Measurements from ENCODE around the gene SCAF1. TPM values are rescaled to one million over a fixed set of nuclear protein-coding genes. Genes with fewer than 3 reads are reported as not detected.
"Not testable (repeated sequence)": the region's sequence is repeated elsewhere in the genome, so short reads cannot be mapped to it uniquely, and the experiment has no call there.

The SCAF1 gene
- polyA plus RNA-seq, 2 donors: 16.9 to 26.7 TPM

- peaks cover 0 to 5% of the 10 kb centered on the region in 2 donors for H3K4me1 ChIP-seq (ENCODE audit: control insufficient read depth in 2 of 2, insufficient read depth in 2 of 2, low read length in 1 of 2)
- no peak overlapping the region for H3K4me3 ChIP-seq (ENCODE audit: low read depth in 1 of 2, low read length in 2 of 2)
- no peak overlapping the region for H3K27ac ChIP-seq (ENCODE audit: low read depth in 2 of 2, low read length in 1 of 2)
- no peaks in the 10 kb centered on the region for H3K9me3 ChIP-seq (ENCODE audit: control insufficient read depth in 2 of 2, insufficient read depth in 1 of 2, low read depth in 1 of 2, low read length in 1 of 2)
- H3K27me3 ChIP-seq (ENCODE audit: control insufficient read depth in 1 of 2, insufficient read depth in 2 of 2, low read length in 2 of 2): no peaks in the 10 kb centered on the region
- peaks cover 0 to 28% of the 10 kb centered on the region in 2 donors for H3K36me3 ChIP-seq (ENCODE audit: control insufficient read depth in 2 of 2, insufficient read depth in 2 of 2, low read length in 1 of 2)
- WGBS, 2 donors: 96 to 97% methylated on average over 22 to 23 of the region's 23 CpGs
These were observed 26.1 kb upstream of the SCAF1 start for GRCh38 chr19:49615861-49616260.

- no peak overlapping the region for H3K27ac ChIP-seq (ENCODE audit: low read depth in 2 of 2, low read length in 1 of 2)
- no peaks in the 10 kb centered on the region for H3K9me3 ChIP-seq (ENCODE audit: control insufficient read depth in 2 of 2, insufficient read depth in 1 of 2, low read depth in 1 of 2, low read length in 1 of 2)
- 96% methylated on average over 7 of the region's 7 CpGs for WGBS, 2 donors
- H3K27me3 ChIP-seq (ENCODE audit: control insufficient read depth in 1 of 2, insufficient read depth in 2 of 2, low read length in 2 of 2): no peaks in the 10 kb centered on the region
- H3K4me3 ChIP-seq (ENCODE audit: low read depth in 1 of 2, low read length in 2 of 2): no peak overlapping the region
- H3K36me3 ChIP-seq (ENCODE audit: control insufficient read depth in 2 of 2, insufficient read depth in 2 of 2, low read length in 1 of 2): peaks cover 3 to 32% of the 10 kb centered on the region in 2 donors
- peaks cover 0 to 5% of the 10 kb centered on the region in 2 donors for H3K4me1 ChIP-seq (ENCODE audit: control insufficient read depth in 2 of 2, insufficient read depth in 2 of 2, low read length in 1 of 2)
These were observed 25.5 kb upstream of the SCAF1 start for GRCh38 chr19:49616532-49616931.

- H3K9me3 ChIP-seq (ENCODE audit: control insufficient read depth in 2 of 2, insufficient read depth in 1 of 2, low read depth in 1 of 2, low read length in 1 of 2): no peaks in the 10 kb centered on the region
- peaks cover 0 to 5% of the 10 kb centered on the region in 2 donors for H3K4me1 ChIP-seq (ENCODE audit: control insufficient read depth in 2 of 2, insufficient read depth in 2 of 2, low read length in 1 of 2)
- H3K36me3 ChIP-seq (ENCODE audit: control insufficient read depth in 2 of 2, insufficient read depth in 2 of 2, low read length in 1 of 2): peaks cover 5 to 33% of the 10 kb centered on the region in 2 donors
- H3K4me3 ChIP-seq (ENCODE audit: low read depth in 1 of 2, low read length in 2 of 2): no peak overlapping the region
- 93 to 94% methylated on average over 7 of the region's 7 CpGs for WGBS, 2 donors
- H3K27ac ChIP-seq (ENCODE audit: low read depth in 2 of 2, low read length in 1 of 2): no peak overlapping the region
- H3K27me3 ChIP-seq (ENCODE audit: control insufficient read depth in 1 of 2, insufficient read depth in 2 of 2, low read length in 2 of 2): no peaks in the 10 kb centered on the region
These were observed 25.1 kb upstream of the SCAF1 start for GRCh38 chr19:49616945-49617344.

- H3K4me3 ChIP-seq (ENCODE audit: low read depth in 1 of 2, low read length in 2 of 2); H3K27ac ChIP-seq (ENCODE audit: low read depth in 2 of 2, low read length in 1 of 2); H3K4me1 ChIP-seq (ENCODE audit: control insufficient read depth in 2 of 2, insufficient read depth in 2 of 2, low read length in 1 of 2); H3K9me3 ChIP-seq (ENCODE audit: control insufficient read depth in 2 of 2, insufficient read depth in 1 of 2, low read depth in 1 of 2, low read length in 1 of 2); H3K27me3 ChIP-seq (ENCODE audit: control insufficient read depth in 1 of 2, insufficient read depth in 2 of 2, low read length in 2 of 2): not testable (repeated sequence)
- 95% methylated on average over 13 of the region's 13 CpGs for WGBS, 2 donors
- H3K36me3 ChIP-seq (ENCODE audit: control insufficient read depth in 2 of 2, insufficient read depth in 2 of 2, low read length in 1 of 2): peaks cover 5 to 33% of the 10 kb centered on the region in 2 donors
These were observed 24.1 kb upstream of the SCAF1 start for GRCh38 chr19:49617860-49618259.

GRCh38 chr19:49624967-49625910 is 16.8 kb upstream of the SCAF1 start:
- H3K9me3 ChIP-seq (ENCODE audit: control insufficient read depth in 2 of 2, insufficient read depth in 1 of 2, low read depth in 1 of 2, low read length in 1 of 2): no peaks in the 10 kb centered on the region
- peaks cover 5 to 12% of the 10 kb centered on the region in 2 donors for H3K36me3 ChIP-seq (ENCODE audit: control insufficient read depth in 2 of 2, insufficient read depth in 2 of 2, low read length in 1 of 2)
- no peak overlapping the region for H3K4me3 ChIP-seq (ENCODE audit: low read depth in 1 of 2, low read length in 2 of 2)
- H3K27ac ChIP-seq (ENCODE audit: low read depth in 2 of 2, low read length in 1 of 2): no peak overlapping the region
- H3K4me1 ChIP-seq (ENCODE audit: control insufficient read depth in 2 of 2, insufficient read depth in 2 of 2, low read length in 1 of 2): no peaks in the 10 kb centered on the region
- H3K27me3 ChIP-seq (ENCODE audit: control insufficient read depth in 1 of 2, insufficient read depth in 2 of 2, low read length in 2 of 2): no peaks in the 10 kb centered on the region
- WGBS, 2 donors: 82% methylated on average over 27 of the region's 27 CpGs

- H3K4me1 ChIP-seq (ENCODE audit: control insufficient read depth in 2 of 2, insufficient read depth in 2 of 2, low read length in 1 of 2): peaks cover 0 to 3% of the 10 kb centered on the region in 2 donors
- no peak overlapping the region for H3K4me3 ChIP-seq (ENCODE audit: low read depth in 1 of 2, low read length in 2 of 2)
- WGBS, 2 donors: 82 to 85% methylated on average over 11 of the region's 11 CpGs
- no peaks in the 10 kb centered on the region for H3K27me3 ChIP-seq (ENCODE audit: control insufficient read depth in 1 of 2, insufficient read depth in 2 of 2, low read length in 2 of 2)
- no peak overlapping the region for H3K27ac ChIP-seq (ENCODE audit: low read depth in 2 of 2, low read length in 1 of 2)
- H3K9me3 ChIP-seq (ENCODE audit: control insufficient read depth in 2 of 2, insufficient read depth in 1 of 2, low read depth in 1 of 2, low read length in 1 of 2): no peaks in the 10 kb centered on the region
- peaks cover 5 to 11% of the 10 kb centered on the region in 2 donors for H3K36me3 ChIP-seq (ENCODE audit: control insufficient read depth in 2 of 2, insufficient read depth in 2 of 2, low read length in 1 of 2)
These were observed 15.8 kb upstream of the SCAF1 start for GRCh38 chr19:49626226-49626625.

- peaks cover 0 to 7% of the 10 kb centered on the region in 2 donors for H3K36me3 ChIP-seq (ENCODE audit: control insufficient read depth in 2 of 2, insufficient read depth in 2 of 2, low read length in 1 of 2)
- H3K27ac ChIP-seq (ENCODE audit: low read depth in 2 of 2, low read length in 1 of 2): no peak overlapping the region
- H3K27me3 ChIP-seq (ENCODE audit: control insufficient read depth in 1 of 2, insufficient read depth in 2 of 2, low read length in 2 of 2): no peaks in the 10 kb centered on the region
- no peak overlapping the region for H3K4me3 ChIP-seq (ENCODE audit: low read depth in 1 of 2, low read length in 2 of 2)
- no peaks in the 10 kb centered on the region for H3K9me3 ChIP-seq (ENCODE audit: control insufficient read depth in 2 of 2, insufficient read depth in 1 of 2, low read depth in 1 of 2, low read length in 1 of 2)
- WGBS, 2 donors: 88 to 89% methylated on average over 9 of the region's 9 CpGs
- H3K4me1 ChIP-seq (ENCODE audit: control insufficient read depth in 2 of 2, insufficient read depth in 2 of 2, low read length in 1 of 2): peaks cover 0 to 3% of the 10 kb centered on the region in 2 donors
These were observed 12.3 kb upstream of the SCAF1 start for GRCh38 chr19:49629659-49630058.

GRCh38 chr19:49631014-49631588 is 10.9 kb upstream of the SCAF1 start:
- Histone ChIP-seq H3K4me1 (ENCODE audit: control insufficient read depth in 2 of 2, insufficient read depth in 2 of 2, low read length in 1 of 2) (peaks cover 0 to 7% of the 10 kb centered on the region in 2 donors), H3K9me3 (ENCODE audit: control insufficient read depth in 2 of 2, insufficient read depth in 1 of 2, low read depth in 1 of 2, low read length in 1 of 2) (no peaks in the 10 kb centered on the region), H3K36me3 (ENCODE audit: control insufficient read depth in 2 of 2, insufficient read depth in 2 of 2, low read length in 1 of 2) (peaks cover 0 to 4% of the 10 kb centered on the region in 2 donors), H3K27me3 (ENCODE audit: control insufficient read depth in 1 of 2, insufficient read depth in 2 of 2, low read length in 2 of 2) (no peaks in the 10 kb centered on the region), H3K4me3 (ENCODE audit: low read depth in 1 of 2, low read length in 2 of 2) (no peak overlapping the region), H3K27ac (ENCODE audit: low read depth in 2 of 2, low read length in 1 of 2) (peak overlapping the region in 1 of 2 donors; percentile 33)
- 26 to 33% methylated on average over 9 of the region's 9 CpGs for WGBS, 2 donors

GRCh38 chr19:49631610-49632192 is 10.3 kb upstream of the SCAF1 start:
- Histone ChIP-seq H3K4me1 (ENCODE audit: control insufficient read depth in 2 of 2, insufficient read depth in 2 of 2, low read length in 1 of 2) (peaks cover 4 to 7% of the 10 kb centered on the region in 2 donors), H3K9me3 (ENCODE audit: control insufficient read depth in 2 of 2, insufficient read depth in 1 of 2, low read depth in 1 of 2, low read length in 1 of 2) (no peaks in the 10 kb centered on the region), H3K36me3 (ENCODE audit: control insufficient read depth in 2 of 2, insufficient read depth in 2 of 2, low read length in 1 of 2) (peaks cover 0 to 1% of the 10 kb centered on the region in 2 donors), H3K27me3 (ENCODE audit: control insufficient read depth in 1 of 2, insufficient read depth in 2 of 2, low read length in 2 of 2) (no peaks in the 10 kb centered on the region), H3K4me3 (ENCODE audit: low read depth in 1 of 2, low read length in 2 of 2) (no peak overlapping the region), H3K27ac (ENCODE audit: low read depth in 2 of 2, low read length in 1 of 2) (no peak overlapping the region)
- WGBS, 2 donors: 80 to 84% methylated on average over 19 of the region's 19 CpGs
